ENCODE results near the gene FAM167B. TPM values are rescaled to one million over a fixed set of nuclear protein-coding genes. Genes with fewer than 3 reads are reported as not detected.

Gene FAM167B
- total RNA-seq, 4 donors from 2014 or later: 3.6 to 5.6 (median 4.1) TPM

DNA sequence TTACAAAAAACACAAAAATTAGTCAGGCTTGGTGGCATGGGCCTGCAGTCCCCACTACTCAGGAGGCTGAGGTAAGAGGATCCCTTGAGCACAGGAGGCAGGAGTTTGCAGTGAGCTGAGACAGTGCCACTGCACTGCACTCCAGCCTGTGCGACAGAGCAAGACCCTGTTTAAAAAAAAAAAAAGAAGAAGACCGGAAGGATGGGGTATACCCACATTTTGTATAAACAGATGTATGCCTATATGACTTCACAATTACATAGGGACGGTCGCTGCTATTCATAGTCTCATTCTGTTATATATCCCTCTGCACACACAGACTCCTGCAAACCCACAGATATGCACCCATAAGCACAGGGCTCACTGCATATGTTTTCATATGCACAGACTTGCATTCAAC is 16.7 kb downstream of the FAM167B start:
- TF ChIP-seq, protein P1, sequence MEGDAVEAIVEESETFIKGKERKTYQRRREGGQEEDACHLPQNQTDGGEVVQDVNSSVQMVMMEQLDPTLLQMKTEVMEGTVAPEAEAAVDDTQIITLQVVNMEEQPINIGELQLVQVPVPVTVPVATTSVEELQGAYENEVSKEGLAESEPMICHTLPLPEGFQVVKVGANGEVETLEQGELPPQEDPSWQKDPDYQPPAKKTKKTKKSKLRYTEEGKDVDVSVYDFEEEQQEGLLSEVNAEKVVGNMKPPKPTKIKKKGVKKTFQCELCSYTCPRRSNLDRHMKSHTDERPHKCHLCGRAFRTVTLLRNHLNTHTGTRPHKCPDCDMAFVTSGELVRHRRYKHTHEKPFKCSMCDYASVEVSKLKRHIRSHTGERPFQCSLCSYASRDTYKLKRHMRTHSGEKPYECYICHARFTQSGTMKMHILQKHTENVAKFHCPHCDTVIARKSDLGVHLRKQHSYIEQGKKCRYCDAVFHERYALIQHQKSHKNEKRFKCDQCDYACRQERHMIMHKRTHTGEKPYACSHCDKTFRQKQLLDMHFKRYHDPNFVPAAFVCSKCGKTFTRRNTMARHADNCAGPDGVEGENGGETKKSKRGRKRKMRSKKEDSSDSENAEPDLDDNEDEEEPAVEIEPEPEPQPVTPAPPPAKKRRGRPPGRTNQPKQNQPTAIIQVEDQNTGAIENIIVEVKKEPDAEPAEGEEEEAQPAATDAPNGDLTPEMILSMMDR (IDR thresholded peaks at IDR 0.05): no peak
- no peak for TF ChIP-seq POLR2A (IDR thresholded peaks at IDR 0.05)
- 80 to 82% methylated on average over 4 of the region's 4 CpGs for WGBS, 2 donors

DNA sequence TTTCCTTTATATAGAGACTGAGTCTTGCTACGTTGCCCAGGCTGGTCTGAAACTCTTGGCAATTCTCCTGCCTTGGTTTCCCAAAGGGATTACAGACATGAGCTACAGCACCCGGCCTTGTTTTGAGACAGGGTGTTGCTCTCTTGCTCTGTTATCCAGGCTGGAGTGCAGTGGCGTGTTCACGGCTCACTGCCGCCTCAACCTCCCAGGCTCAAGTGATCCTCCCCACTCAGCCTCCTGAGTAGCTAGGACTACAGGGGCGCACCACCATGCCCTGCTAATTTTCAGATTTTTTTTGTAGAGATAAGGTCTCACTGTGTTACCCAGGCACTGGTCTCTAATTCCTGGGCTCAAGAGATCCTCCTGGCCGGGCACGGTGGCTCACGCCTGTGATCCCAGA is 18.8 kb downstream of the FAM167B start:
- DNase-seq: no peak
- intact Hi-C loops (cut with DNase I): no loop called here
- 94% methylated on average over 9 of the region's 9 CpGs for WGBS, 2 donors

More for the DNA sequence above, 16.7 kb downstream of the FAM167B start:
- intact Hi-C loops (cut with DNase I): no loop called here
- H3K27me3 ChIP-seq: no peaks in the 10 kb centered on the region
- no peaks in the 10 kb centered on the region for H3K4me1 ChIP-seq
- DNase-seq: no peak
- no peak overlapping the region for H3K27ac ChIP-seq
- H3K9me3 ChIP-seq: no peaks in the 10 kb centered on the region
- H3K36me3 ChIP-seq: no peaks in the 10 kb centered on the region
- no peak overlapping the region for H3K4me3 ChIP-seq (replicated peaks in 1 of 3)

DNA sequence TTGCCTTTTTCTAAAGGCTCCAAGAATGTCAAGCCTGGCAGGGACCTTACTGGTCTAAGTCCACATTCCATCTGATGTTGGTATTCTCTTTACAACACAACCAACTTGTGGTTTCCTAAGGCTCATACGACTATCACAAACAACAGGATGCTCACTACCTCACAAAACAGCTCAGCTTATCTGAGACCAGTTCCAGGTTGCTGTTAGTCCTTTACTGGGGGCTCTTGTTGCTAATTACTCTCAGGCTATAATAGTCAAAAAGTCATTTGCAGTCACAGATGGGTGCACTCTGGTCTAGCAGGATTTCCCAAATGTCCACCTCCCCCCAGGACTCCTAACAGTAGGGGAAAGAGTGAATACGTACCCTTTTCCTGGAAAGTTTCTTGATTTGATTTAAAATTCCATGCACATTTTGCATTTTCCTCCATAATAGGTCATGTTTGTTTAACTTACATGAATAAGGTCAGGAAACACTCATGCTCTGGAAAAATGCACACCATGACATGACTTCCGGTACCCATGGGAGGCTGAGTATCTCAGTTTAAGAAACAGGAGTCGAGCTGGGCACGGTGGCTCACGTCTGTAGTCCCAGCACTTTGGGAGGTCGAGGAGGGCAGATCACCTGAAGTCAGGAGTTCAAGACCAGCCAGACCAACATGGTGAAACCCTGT is 20.0 kb downstream of the FAM167B start:
- DNase-seq: no peak
- intact Hi-C loops (cut with DNase I): no loop called here
- H3K4me3 ChIP-seq (replicated peaks in 1 of 3): no peak overlapping the region
- no peaks in the 10 kb centered on the region for H3K4me1 ChIP-seq
- H3K36me3 ChIP-seq: no peaks in the 10 kb centered on the region
- TF ChIP-seq, protein P1 (IDR thresholded peaks at IDR 0.05): no peak
- no peaks in the 10 kb centered on the region for H3K27me3 ChIP-seq
- H3K27ac ChIP-seq: no peak overlapping the region
- 60% methylated on average over 7 of the region's 7 CpGs for WGBS, 2 donors
- H3K9me3 ChIP-seq: no peaks in the 10 kb centered on the region

More for the DNA sequence above, 18.8 kb downstream of the FAM167B start:
- Histone ChIP-seq H3K27ac (no peak overlapping the region), H3K27me3 (no peaks in the 10 kb centered on the region), H3K9me3 (no peaks in the 10 kb centered on the region), H3K36me3 (no peaks in the 10 kb centered on the region), H3K4me3 (replicated peaks in 1 of 3) (no peak overlapping the region), H3K4me1 (no peaks in the 10 kb centered on the region)
- TF ChIP-seq, protein P1 (IDR thresholded peaks at IDR 0.05): no peak
- no peak for TF ChIP-seq POLR2A (IDR thresholded peaks at IDR 0.05)

DNA sequence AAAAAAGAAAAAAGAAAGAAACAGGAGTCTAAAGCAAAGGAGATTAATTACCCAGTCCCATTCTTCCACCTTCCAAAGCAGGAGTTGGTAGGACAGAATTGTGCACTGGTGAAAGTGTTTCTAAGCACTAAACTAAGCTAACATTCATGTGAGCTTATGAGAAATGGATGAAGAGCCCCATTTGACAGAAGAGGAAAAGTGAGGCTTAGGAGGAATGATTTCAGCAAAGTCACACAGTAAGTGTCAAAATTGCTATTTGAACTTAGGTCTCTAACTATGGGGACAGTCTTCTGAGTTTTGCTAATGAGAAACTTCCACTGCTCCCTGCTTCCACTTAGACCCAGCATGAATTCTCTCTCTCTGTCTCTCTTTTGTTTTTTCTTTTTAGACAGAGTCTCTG is 22.7 kb downstream of the FAM167B start:
- no peak for DNase-seq
- no peaks in the 10 kb centered on the region for H3K36me3 ChIP-seq
- no peak overlapping the region for H3K4me3 ChIP-seq (replicated peaks in 1 of 3)
- peaks cover 0 to 6% of the 10 kb centered on the region in 2 donors for H3K4me1 ChIP-seq
- no peak overlapping the region for H3K27ac ChIP-seq
- H3K27me3 ChIP-seq: no peaks in the 10 kb centered on the region
- TF ChIP-seq POLR2A (IDR thresholded peaks at IDR 0.05): no peak
- TF ChIP-seq, protein P1 (IDR thresholded peaks at IDR 0.05): no peak
- H3K9me3 ChIP-seq: no peaks in the 10 kb centered on the region
- intact Hi-C loops (cut with DNase I): no loop called here

DNA sequence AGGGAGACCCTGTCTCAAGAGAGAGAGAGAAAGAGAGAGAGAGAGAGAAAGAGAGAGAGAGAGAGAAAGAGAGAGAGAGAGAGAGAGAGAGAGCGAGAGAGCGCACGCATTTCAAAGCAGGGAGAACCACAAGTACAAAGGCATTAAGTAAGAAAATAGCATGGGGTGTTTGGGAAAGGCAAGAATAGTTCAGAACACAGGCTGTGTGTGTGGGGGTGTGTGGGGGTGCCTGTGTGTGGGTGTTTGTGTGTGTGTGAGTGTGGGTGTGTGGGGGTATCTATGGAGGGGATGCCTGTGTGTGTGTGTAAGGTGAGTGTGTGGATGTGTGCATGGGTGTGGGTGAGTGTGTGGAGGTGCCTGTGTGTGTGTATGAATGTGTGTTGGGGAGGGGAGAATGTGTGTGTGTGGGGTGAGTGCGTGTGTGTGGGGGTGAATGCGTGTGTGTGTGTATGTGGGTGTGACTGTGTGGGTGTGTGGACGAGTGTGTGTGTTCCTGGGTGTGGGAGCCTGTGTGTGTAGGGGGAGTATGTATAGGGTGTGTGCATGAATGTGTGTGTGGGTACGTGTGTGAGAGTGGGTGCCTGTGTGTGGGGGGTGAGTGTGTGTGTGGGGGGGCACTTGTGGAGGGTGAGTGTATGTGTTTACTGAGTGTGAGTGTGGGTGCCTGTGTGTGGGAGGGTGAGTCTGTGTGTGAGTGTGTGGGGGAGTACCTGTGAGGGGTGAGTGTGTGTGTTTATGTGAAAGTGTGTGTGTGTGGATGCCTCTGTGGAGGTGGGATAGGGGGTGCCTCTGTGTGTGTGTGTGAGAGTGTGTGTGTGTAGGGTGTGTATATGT is 25.8 kb downstream of the FAM167B start:
- no peak overlapping the region for H3K27ac ChIP-seq
- H3K36me3 ChIP-seq: no peaks in the 10 kb centered on the region
- peaks cover 0 to 13% of the 10 kb centered on the region in 2 donors for H3K4me1 ChIP-seq
- no peaks in the 10 kb centered on the region for H3K27me3 ChIP-seq
- 82 to 83% methylated on average over 7 of the region's 7 CpGs for WGBS, 2 donors
- no peak for TF ChIP-seq POLR2A (IDR thresholded peaks at IDR 0.05)
- TF ChIP-seq, protein P1 (IDR thresholded peaks at IDR 0.05): no peak
- intact Hi-C loops (cut with DNase I): no loop called here
- DNase-seq: no peak
- no peak overlapping the region for H3K4me3 ChIP-seq (replicated peaks in 1 of 3)
- H3K9me3 ChIP-seq: no peaks in the 10 kb centered on the region

Measured in thyroid gland (tissue), 4 donors.